ENCODE measurements around the gene HOXA10.
A peak's percentile ranks its signal among the peaks of the same experiment; 100 is the strongest.

Gene HOXA10

DNA sequence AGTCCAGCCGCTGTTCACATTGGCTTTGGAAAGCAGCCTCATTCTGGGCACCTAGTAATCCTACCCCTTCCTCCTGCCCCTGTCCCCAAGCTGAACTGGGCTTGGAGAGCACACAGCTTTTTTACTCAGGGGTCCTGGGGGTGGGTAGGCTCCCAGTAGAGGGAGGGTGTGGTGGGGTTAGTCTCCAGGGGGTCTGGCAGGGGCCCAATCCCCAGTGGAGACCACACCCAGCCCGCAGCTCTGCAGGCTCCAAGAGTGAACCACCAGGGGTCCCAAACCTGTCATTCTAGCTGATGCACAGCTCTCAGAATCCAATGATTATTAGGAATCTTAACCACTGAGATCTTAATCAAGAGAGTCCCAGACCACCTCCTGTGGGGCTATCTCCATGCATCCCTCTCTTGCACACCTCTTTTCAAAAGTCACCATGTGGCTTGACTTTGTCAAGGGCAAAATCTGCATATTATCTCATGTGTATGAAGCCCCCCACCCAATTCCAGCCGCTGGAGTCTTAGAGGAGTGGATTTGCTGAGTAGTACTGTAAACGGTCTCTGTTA lies 8.2 kb upstream of the HOXA10 start:
- intact Hi-C loops (cut with DNase I), result no loop called here
- DNase-seq, result peak in 2 of 10 donors; percentile 3 to 31

GRCh38 chr7:27181795-27182275 lies 7.7 kb upstream of the HOXA10 start:
- intact Hi-C loops (cut with DNase I), result no loop called here
- DNase-seq, result peak in 3 of 10 donors; percentile 7 to 46 (median 35)

DNA sequence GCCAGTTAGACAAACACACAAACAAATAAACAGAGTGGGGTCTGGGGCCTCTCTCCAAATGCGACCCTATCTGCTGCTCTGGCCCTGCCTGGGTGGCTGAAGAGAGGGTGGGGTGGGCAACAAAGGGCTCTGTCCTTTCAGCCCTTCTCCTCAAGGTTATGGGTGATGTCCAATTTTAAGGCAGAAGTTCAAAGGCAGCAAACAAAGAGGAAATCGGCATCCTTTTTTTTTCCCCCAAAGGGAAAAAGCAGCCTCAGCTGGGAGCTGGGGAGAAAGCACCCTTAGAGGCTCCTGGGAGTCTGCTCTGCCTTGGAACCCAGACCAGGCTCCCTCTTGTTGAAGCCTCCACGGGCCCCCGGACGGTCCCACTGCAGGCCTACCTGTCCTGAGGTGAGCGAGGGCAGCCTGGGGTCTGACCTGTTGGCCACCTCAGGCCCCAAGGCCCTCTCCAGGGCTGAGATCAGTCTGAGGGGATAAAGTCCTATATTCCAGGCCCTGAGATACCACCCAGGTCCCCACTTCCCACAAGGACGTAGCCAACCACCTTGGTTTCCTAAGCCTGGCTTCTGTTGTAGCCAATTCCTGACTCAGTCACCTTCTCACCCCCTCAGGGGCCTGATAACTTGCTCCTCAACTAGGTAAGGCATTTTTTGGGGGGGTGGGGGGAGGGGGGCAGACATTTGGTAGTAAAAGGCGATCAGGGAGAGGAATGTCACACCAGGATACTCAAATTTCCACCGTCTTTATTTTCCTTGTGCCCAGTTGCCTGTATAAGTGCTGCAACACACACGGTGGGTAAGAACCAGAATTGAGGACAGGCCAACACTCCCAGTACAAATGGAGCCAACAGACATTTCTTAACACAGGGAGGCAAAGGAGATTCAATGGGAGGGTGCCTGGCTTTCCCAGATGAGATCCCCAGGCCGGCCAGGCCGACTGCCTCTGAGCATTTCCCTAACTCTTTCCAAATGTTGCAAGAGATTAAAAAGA lies 6.6 kb upstream of the HOXA10 start:
- peak in 3 of 10 donors; percentile 2 to 62 (median 61) for DNase-seq

DNA sequence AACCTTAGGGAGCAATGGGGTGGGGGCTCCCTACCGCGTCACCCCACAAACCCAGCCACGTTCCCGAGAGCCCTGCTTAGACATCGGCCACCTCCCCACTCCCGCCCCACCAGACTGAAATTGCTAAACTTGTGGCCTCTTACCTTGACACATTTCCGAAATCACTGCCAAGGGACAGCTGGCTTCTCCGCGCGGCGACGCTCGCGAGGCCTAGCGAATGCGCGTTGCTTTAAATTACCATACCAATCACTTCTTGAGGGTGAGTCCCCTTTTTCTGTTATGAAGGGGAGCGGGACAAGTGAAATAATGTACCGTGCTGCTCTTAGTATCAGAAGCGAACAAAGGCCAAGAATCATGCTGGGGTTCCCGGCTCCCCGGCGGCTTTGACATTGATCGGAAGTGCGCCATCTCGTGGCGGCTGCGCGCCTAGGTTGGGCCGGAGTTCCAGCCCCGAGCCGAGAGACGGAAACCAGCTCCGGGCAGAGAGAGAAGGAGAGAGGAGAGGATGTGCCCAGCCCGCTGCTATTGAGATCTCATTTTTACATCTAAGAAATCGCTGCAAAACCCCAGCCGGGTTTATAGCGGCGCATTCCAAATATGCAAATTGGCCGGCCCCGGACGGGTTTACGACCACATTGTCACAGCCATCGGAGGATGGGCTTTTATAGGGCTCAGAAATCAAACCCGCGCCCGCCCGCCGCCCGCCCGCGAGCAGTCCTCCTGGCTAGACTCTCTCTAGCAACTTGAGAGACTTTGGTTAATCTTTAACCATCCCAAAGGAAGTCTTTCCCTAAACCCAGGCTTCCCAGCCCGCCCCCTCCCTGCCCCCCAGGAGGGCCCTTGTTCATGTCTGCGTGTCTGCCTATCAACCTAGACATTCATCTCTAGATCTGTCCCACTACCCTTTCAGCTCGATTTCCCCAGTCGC lies 5.6 kb upstream of the HOXA10 start:
- intact Hi-C loops (cut with DNase I), result no loop called here
- DNase-seq, result peak in 5 of 10 donors; percentile 6 to 85 (median 52)

More for the DNA sequence above, 6.6 kb upstream of the HOXA10 start:
- intact Hi-C loops (cut with DNase I), result no loop called here

DNA sequence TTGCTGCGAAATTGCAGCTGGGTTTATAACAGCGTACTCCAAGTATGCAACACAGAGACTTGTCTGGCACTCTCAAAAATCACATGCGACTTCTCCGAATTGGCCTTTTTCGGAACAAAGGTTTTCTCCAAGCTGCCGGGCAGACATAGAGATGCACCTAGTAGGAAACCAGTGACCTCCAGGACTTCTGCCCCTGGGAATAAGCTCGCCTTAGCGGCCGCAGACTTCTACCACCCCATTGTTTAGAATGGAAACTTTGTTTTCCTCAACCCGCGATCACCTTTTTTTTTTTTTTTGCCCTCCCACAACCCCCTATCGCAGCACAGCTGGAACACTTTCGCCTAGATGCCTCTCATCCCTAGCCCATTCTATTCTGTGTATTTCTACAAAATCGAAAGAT lies 4.9 kb upstream of the HOXA10 start:
- DNase-seq, result peak in 1 of 10 donors; percentile 46
- intact Hi-C loops (cut with DNase I), result no loop called here

GRCh38 chr7:27178366-27178765 lies 4.2 kb upstream of the HOXA10 start:
- intact Hi-C loops (cut with DNase I), result no loop called here

GRCh38 chr7:27177795-27178320 lies 3.7 kb upstream of the HOXA10 start:
- DNase-seq, result peak in 1 of 10 donors; percentile 3
- intact Hi-C loops (cut with DNase I), result no loop called here

More at GRCh38 chr7:27178366-27178765, 4.2 kb upstream of the HOXA10 start:
- peak in 1 of 10 donors; percentile 9 for DNase-seq

DNA sequence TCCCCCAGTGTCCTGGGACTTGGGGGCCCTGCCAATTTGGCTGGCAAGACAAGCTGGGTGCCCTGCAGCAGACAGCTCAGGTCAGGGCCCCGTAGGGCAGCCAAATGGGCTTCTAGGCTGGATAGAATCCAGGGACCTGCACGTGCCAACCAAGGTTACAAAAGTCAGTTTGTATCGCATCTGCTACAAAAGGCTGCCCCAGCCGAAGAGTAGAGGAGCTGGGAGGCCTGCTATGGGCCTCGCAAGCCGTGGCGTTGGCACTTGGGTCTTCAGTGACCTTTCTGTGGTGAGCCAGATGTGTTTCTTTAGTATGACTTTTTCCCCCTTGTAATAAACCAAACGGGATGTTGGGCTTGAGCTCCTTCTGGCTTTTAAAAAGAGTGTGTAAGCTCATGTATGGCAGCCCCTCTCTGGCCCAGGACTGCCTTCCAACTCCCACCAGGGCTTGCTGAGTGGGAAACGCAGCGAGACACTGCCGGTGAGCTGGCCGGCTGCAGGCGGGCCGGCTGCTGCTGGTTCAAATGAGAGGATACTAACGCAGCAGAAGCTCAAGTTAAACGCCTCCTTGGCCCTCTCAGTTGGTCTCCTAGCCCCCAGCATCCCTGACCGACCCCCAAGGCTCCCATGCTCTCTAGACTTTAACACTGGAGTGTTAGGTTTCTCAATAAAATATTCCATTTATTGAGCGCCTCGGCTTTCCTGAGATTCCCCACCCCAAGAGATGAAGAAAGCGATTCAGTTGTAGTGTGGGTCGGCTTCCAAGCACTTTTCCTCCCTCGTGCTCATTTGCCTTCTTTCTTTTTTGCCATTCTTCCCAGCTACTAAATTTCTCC lies 3.1 kb upstream of the HOXA10 start:
- DNase-seq, result peak in 2 of 10 donors; percentile 40 to 49

GRCh38 chr7:27176524-27176845 lies 2.4 kb upstream of the HOXA10 start:
- intact Hi-C loops (cut with DNase I), result no loop called here
- peak in 2 of 10 donors; percentile 24 to 27 for DNase-seq

More for the DNA sequence above, 3.1 kb upstream of the HOXA10 start:
- intact Hi-C loops (cut with DNase I), result no loop called here

DNA sequence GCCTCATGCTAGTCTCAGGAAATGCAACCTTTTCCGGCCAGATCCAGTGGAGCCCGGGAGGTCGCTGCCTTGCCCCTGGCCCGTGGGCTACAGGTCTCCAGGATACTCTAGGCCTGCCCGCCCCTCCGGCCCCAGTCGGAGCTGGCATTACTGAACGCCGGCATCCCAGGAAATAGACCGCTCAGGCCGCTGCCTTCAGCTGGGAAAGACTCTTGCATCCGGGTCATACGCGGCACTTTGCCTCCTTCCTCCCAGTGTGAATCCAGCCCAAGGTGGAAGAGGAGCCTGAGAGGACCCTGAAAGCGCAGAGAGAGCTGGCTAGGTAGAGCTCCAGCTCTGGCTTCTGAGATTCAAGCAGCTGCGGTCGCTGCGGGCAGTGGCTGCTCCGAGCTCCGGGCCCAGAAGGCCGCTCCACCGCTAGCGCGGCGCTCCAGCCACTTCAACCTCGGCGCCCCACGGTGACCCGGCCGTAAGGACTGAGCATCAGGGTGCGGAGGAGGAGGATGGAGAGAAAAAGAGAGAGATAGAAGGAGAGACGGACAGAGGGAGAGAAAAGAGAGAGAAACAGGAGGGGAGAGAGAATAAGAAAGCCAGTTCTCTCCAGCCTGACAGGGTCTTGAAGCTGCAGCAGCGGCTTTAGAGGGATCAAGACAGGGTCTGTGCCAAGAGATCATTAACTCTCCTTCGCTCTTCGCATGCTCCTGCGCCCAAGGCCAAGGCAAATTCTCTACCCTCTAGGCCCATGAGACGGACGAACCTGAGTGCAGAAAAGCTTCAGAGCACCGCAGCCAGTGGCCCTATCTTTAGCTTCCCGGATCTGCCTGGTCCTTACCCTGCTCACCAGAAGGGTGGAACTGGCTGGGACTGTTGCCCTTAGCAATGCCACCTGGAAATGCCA lies 1.8 kb upstream of the HOXA10 start:
- peak in 3 of 10 donors; percentile 3 to 73 (median 56) for DNase-seq
- intact Hi-C loops (cut with DNase I), result no loop called here

DNA sequence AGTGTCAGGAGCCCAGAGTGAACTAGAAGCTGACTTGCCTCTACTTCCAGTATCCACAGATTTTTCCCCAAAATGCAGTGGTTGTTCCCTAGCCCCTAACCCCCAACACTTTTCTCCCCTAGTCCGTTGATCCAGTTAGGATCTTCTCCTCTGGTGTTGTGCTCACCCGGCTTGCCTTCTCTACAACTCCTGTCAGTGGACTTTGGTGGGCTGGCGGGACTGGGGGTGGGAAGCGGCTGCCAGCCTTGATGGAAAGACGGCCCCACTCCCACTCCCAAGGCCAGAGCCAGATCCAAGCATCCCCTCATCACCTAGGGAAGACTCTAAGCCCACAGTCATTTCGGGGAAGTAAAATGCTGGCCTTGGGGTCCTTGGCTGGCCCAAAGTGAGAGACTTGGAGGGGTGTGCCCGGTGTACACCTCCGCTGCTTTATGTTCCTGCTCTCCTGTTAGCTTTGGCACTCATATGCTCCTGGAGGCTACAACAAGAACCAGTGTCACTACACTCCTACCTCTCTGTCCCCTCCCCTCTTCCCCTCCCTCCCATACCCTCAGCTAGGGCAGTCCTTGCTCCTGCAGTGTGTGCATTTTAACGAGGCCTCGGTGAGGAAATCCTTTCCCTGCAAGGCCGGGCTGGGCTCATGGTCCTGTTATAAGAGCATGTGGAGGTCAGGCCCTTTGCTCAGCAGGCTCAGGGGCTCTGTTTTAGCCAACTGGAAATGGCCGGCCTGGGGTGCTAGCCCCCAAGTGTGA lies 930 bp upstream of the HOXA10 start:
- peak in 3 of 10 donors; percentile 5 to 43 (median 26) for DNase-seq
- intact Hi-C loops (cut with DNase I), result no loop called here

- intact Hi-C loops (cut with DNase I), result no loop called here
- peak in 3 of 10 donors; percentile 41 to 78 (median 70) for DNase-seq
These were observed 587 bp downstream of the HOXA10 start for GRCh38 chr7:27173511-27173955.

- DNase-seq, result peak in 4 of 10 donors; percentile 4 to 75 (median 57)
- intact Hi-C loops (cut with DNase I), result no loop called here
These were observed 1.2 kb downstream of the HOXA10 start for GRCh38 chr7:27172823-27173510.

DNA sequence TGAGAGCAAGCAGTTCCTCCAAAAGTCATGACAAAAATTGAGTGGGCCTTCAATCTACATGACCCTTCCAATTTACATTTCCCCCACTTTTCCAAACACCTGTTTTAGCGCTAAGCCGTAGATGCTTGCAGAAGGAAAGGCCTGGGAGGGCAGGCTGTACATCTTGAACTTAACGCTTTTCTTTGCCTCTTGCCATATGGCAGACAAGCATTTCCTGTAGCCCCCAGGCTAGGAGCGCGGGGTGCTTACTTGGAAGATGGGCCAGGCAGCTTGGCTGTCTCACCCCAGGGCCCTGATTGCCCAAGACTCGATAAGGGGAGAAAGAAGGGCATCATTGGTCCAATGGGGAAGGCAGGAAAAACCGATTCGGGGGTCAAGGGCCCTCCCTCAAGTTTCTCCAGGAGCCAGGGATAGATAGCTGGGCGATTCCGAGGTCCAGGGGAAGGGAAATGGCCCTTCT lies 1.8 kb downstream of the HOXA10 start:
- intact Hi-C loops (cut with DNase I), result no loop called here
- DNase-seq, result peak in 3 of 10 donors; percentile 27 to 51 (median 40)

DNA sequence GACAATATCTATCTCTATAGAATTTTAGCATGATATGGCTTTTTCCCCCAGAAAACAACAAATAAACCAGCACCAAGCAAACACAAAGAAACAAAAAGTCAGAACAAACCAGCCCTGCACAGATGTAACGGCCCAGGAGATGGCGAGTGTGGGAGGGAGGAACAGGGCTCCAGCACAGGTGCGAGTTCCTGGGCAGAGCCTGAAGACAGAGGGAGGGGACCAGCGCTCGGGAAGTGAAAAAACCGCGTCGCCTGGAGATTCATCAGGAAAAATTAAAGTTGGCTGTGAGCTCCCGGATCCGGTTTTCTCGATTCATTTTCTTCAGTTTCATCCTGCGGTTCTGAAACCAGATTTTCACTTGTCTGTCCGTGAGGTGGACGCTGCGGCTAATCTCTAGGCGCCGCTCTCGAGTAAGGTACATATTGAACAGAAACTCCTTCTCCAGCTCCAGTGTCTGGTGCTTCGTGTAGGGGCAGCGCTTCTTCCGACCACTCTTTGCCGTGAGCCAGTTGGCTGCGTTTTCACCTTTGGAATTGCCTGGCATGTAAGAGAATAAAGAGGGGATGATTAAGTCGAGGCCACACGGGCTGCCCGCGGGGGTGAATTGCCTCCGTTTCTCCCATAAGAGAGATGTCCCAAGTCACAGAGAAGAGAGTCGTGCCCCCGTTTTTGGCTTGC lies 2.3 kb downstream of the HOXA10 start:
- DNase-seq, result peak in 4 of 10 donors; percentile 6 to 46 (median 21)
- intact Hi-C loops (cut with DNase I), result no loop called here

DNA sequence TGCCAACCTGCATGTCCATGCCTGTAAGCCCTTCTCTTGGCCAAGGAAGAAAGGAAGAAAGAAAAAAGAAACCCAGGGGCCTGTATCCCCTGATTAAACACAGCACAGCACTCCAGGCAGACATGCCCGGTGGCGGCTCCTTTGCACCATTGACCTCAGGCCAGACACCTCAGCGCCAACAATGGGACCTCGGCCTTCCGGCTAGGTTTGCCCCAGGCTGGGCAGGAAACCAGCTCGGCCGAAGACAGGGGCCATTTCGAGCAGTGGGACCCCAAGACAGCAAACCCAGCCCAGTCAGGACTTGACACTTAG lies 2.8 kb downstream of the HOXA10 start:
- peak in 4 of 10 donors; percentile 2 to 72 (median 53) for DNase-seq
- intact Hi-C loops (cut with DNase I), result no loop called here
